ENCODE measurements around the gene FAM204A. TPM values are rescaled to one million over a fixed set of nuclear protein-coding genes. Genes with fewer than 3 reads are reported as not detected.
A peak's percentile ranks its signal among the peaks of the same experiment; 100 is the strongest.

The FAM204A gene
- total RNA-seq = 10 to 100 TPM; 40.1 to 53.4 TPM

- Histone ChIP-seq H3K27ac (peak within 1 kb of the TSS; percentile 67), H3K9ac (ENCODE audit: low read depth in 2 of 2, low read length in 2 of 2) (peak within 1 kb of the TSS; percentile 87 to 89), H3K4me1 (peaks cover 9% of the 10 kb centered on the region), H3K36me3 (no peaks in the 10 kb centered on the region), H3K4me3 (peak within 1 kb of the TSS; percentile 93), H3K9me3 (no peaks in the 10 kb centered on the region), H3K27me3 (no peaks in the 10 kb centered on the region)
- DNase-seq = peak; percentile 94
- intact Hi-C loops (cut with DNase I) = no loop called here
- no peak for TF ChIP-seq CTCF (IDR thresholded peaks at IDR 0.05)
Observed at GRCh38 chr10:118341791-118342637, at the start of gene FAM204A. Gene FAM204A, minus strand, starts transcription at chr10:118342324. Its CDS starts 5,909 bp downstream, at chr10:118336415.

GRCh38 chr10:118383699-118384098 lies 41.6 kb upstream of the FAM204A start:
- no peak for DNase-seq
- no peaks in the 10 kb centered on the region for H3K36me3 ChIP-seq
- no peak overlapping the region for H3K9ac ChIP-seq (ENCODE audit: low read depth in 2 of 2, low read length in 2 of 2)
- no peak overlapping the region for H3K4me3 ChIP-seq
- intact Hi-C loops (cut with DNase I) = no loop called here
- H3K27me3 ChIP-seq = no peaks in the 10 kb centered on the region
- H3K9me3 ChIP-seq = no peaks in the 10 kb centered on the region
- no peak overlapping the region for H3K27ac ChIP-seq
- TF ChIP-seq CTCF (IDR thresholded peaks at IDR 0.05) = no peak
- H3K4me1 ChIP-seq = no peaks in the 10 kb centered on the region

- Histone ChIP-seq H3K4me3 (no peak overlapping the region), H3K4me1 (no peaks in the 10 kb centered on the region), H3K9me3 (no peaks in the 10 kb centered on the region), H3K27me3 (no peaks in the 10 kb centered on the region), H3K27ac (no peak overlapping the region), H3K9ac (ENCODE audit: low read depth in 2 of 2, low read length in 2 of 2) (no peak overlapping the region), H3K36me3 (no peaks in the 10 kb centered on the region)
- no peak for TF ChIP-seq CTCF (IDR thresholded peaks at IDR 0.05)
- no peak for DNase-seq
- intact Hi-C loops (cut with DNase I) = no loop called here
Observed at GRCh38 chr10:118383063-118383689, 41.1 kb upstream of the FAM204A start.

GRCh38 chr10:118374404-118374803 lies 32.3 kb upstream of the FAM204A start:
- no peaks in the 10 kb centered on the region for H3K9me3 ChIP-seq
- no peak for TF ChIP-seq CTCF (IDR thresholded peaks at IDR 0.05)
- intact Hi-C loops (cut with DNase I) = no loop called here

GRCh38 chr10:118373786-118374185 lies 31.7 kb upstream of the FAM204A start:
- intact Hi-C loops (cut with DNase I) = no loop called here
- no peak for TF ChIP-seq CTCF (IDR thresholded peaks at IDR 0.05)
- Histone ChIP-seq H3K9ac (ENCODE audit: low read depth in 2 of 2, low read length in 2 of 2) (no peak overlapping the region), H3K36me3 (no peaks in the 10 kb centered on the region), H3K27ac (no peak overlapping the region), H3K27me3 (no peaks in the 10 kb centered on the region), H3K4me1 (no peaks in the 10 kb centered on the region), H3K9me3 (no peaks in the 10 kb centered on the region), H3K4me3 (no peak overlapping the region)
- no peak for DNase-seq

More at GRCh38 chr10:118374404-118374803, 32.3 kb upstream of the FAM204A start:
- Histone ChIP-seq H3K4me3 (no peak overlapping the region), H3K27ac (no peak overlapping the region), H3K4me1 (no peaks in the 10 kb centered on the region), H3K36me3 (no peaks in the 10 kb centered on the region), H3K9ac (ENCODE audit: low read depth in 2 of 2, low read length in 2 of 2) (no peak overlapping the region), H3K27me3 (no peaks in the 10 kb centered on the region)
- DNase-seq = no peak

All from colonic mucosa (tissue), 4 donors.